C4-2B (cell line): Measurements from ENCODE around the gene METRN.

Experiments used
- H3K27ac ChIP-seq: fragments of 450-650 bp; 2 replicates; pipeline ENCODE4 v1.5.1; 2017
- CTCF ChIP-seq: fragments of 450-650 bp; conservative IDR thresholded peaks from 2 replicates; pipeline ENCODE4 v1.5.1; 2017; ENCODE audit warnings: mild to moderate bottlenecking
- ZFX ChIP-seq: fragments of 450-650 bp; IDR thresholded peaks from 2 replicates; pipeline ENCODE4 v1.6.1; 2017

METRN gene

GRCh38 chr16:678858-679813 lies 35.8 kb upstream of the METRN start:
- peak overlapping the region; percentile 94 for H3K27ac ChIP-seq
- no peak for TF ChIP-seq CTCF
- no peak for TF ChIP-seq ZFX

GRCh38 chr16:679814-680624 lies 34.9 kb upstream of the METRN start, which contains the start of gene STUB1:
Gene STUB1, plus strand, starts transcription at chr16:680410. Its CDS starts 116 bp downstream, at chr16:680526.
- TF ChIP-seq CTCF (no peak), ZFX (peak; percentile 73; the same call in 1 of the 2 replicates)
- H3K27ac ChIP-seq, result peak within 1 kb of the TSS; percentile 94

GRCh38 chr16:680625-680945 lies 34.3 kb upstream of the METRN start:
- TF ChIP-seq ZFX (peak; percentile 65), CTCF (no peak)
- H3K27ac ChIP-seq, result peak overlapping the region; percentile 94

GRCh38 chr16:680967-681745 lies 33.8 kb upstream of the METRN start:
- H3K27ac ChIP-seq, result peak overlapping the region; percentile 94
- TF ChIP-seq ZFX, result 0 out of 2 replicates have a peak, but pooled peaks have one; percentile 26
- TF ChIP-seq CTCF, result no peak; the same call in 1 of the 2 replicates

- TF ChIP-seq CTCF, result no peak
- no peak for TF ChIP-seq ZFX
- peak overlapping the region; percentile 94 for H3K27ac ChIP-seq
Observed at GRCh38 chr16:681746-682427, 33.0 kb upstream of the METRN start.

- peak overlapping the region; percentile 94 for H3K27ac ChIP-seq
- TF ChIP-seq ZFX, result no peak
- TF ChIP-seq CTCF, result no peak; the same call in 1 of the 2 replicates
Observed at GRCh38 chr16:682493-683395, 32.2 kb upstream of the METRN start.
